HG03064 (cell line): ENCODE data around the gene CTNNBIP1.
"Not testable (repeated sequence)": the region's sequence is repeated elsewhere in the genome, so short reads cannot be mapped to it uniquely, and the experiment has no call there.

ENCODE experiments used
- ATAC-seq: cut with Tn5 transposase; IDR thresholded peaks from one replicate; pipeline ENCODE4 v1.9.1; 2021; ENCODE audit warnings: low read depth; ENCODE audit not compliant: unreplicated experiment

Gene CTNNBIP1

GRCh38 chr1:9910076-9910422, at the start of gene CTNNBIP1:
TSS of gene CTNNBIP1 (minus strand) at chr1:9910269. CDS start at chr1:9872064, 38,205 bp downstream.
- ATAC-seq: peak; percentile 74

- ATAC-seq: no peak
Measured at GRCh38 chr1:9957726-9958125, 47.7 kb upstream of the CTNNBIP1 start.

GRCh38 chr1:9946315-9946714, 36.2 kb upstream of the CTNNBIP1 start:
- ATAC-seq: no peak

- peak; percentile 86 for ATAC-seq
Measured at GRCh38 chr1:9942939-9943788, 33.1 kb upstream of the CTNNBIP1 start, which contains the start of the genes LZIC and NMNAT1. TSS of gene LZIC (minus strand) at chr1:9943391. CDS start at chr1:9936619, 6,772 bp downstream. TSS of gene NMNAT1 (plus strand) at chr1:9943475. CDS start at chr1:9972074, 28,599 bp downstream.

GRCh38 chr1:9942399-9942938, 32.4 kb upstream of the CTNNBIP1 start:
- peak; percentile 49 for ATAC-seq

GRCh38 chr1:9929431-9930385, 19.6 kb upstream of the CTNNBIP1 start:
- no peak for ATAC-seq

GRCh38 chr1:9927259-9927658, 17.2 kb upstream of the CTNNBIP1 start:
- no peak for ATAC-seq

GRCh38 chr1:9922342-9922741, 12.3 kb upstream of the CTNNBIP1 start:
- no peak for ATAC-seq

- ATAC-seq: no peak
Measured at GRCh38 chr1:9920606-9921005, 10.5 kb upstream of the CTNNBIP1 start.

- no peak for ATAC-seq
Measured at GRCh38 chr1:9917901-9918300, 7.8 kb upstream of the CTNNBIP1 start.

- ATAC-seq: not testable (repeated sequence)
Measured at GRCh38 chr1:9917495-9917894, 7.4 kb upstream of the CTNNBIP1 start.

- no peak for ATAC-seq
Measured at GRCh38 chr1:9916452-9916851, 6.4 kb upstream of the CTNNBIP1 start.

GRCh38 chr1:9914610-9914937, 4.5 kb upstream of the CTNNBIP1 start:
- ATAC-seq: no peak

GRCh38 chr1:9912264-9912936, 2.3 kb upstream of the CTNNBIP1 start:
- no peak for ATAC-seq

- ATAC-seq: peak; percentile 94
Measured at GRCh38 chr1:9910423-9911178, 532 bp upstream of the CTNNBIP1 start.

- ATAC-seq: peak; percentile 9
Measured at GRCh38 chr1:9909234-9910046, 629 bp downstream of the CTNNBIP1 start.

GRCh38 chr1:9908871-9909233, 1.2 kb downstream of the CTNNBIP1 start:
- ATAC-seq: no peak

- no peak for ATAC-seq
Measured at GRCh38 chr1:9907441-9907840, 2.6 kb downstream of the CTNNBIP1 start.

- no peak for ATAC-seq
Measured at GRCh38 chr1:9906466-9906865, 3.6 kb downstream of the CTNNBIP1 start.
